Left lung (tissue), 10 donors: Measurements from ENCODE around the gene SHD. TPM values are rescaled to one million over a fixed set of nuclear protein-coding genes. Genes with fewer than 3 reads are reported as not detected.

Experiments used
- ATAC-seq: fragments of 200-7000 bp; cut with Tn5 transposase; one replicate; pipeline ENCODE4 v1.9.1; 2020; ENCODE audit warnings: moderate library complexity
- DNase-seq, 4 donors: peaks; one replicate each; pipeline ENCODE4 v3.0.0-alpha.2; 2013 to 2020
- H3K27ac ChIP-seq, 2 donors: fragments of 200-600 bp; sonication (generic) in 1 of 2; one replicate each; pipeline versions ENCODE4 v1.5.0 to v1.8.0; 2020 to 2021
- H3K27me3 ChIP-seq, 2 donors: fragments of 200-600 bp; sonication (generic) in 1 of 2; one replicate each; pipeline versions ENCODE4 v1.5.0 to v1.8.0; 2020 to 2021
- H3K36me3 ChIP-seq, 2 donors: fragments of 200-600 bp; sonication (generic) in 1 of 2; one replicate each; pipeline versions ENCODE4 v1.5.0 to v1.8.0; 2020 to 2021
- H3K4me1 ChIP-seq, 2 donors: fragments of 200-600 bp; one replicate each; pipeline ENCODE4 v1.8.0; 2021
- H3K4me3 ChIP-seq, 2 donors: fragments of 200-600 bp; sonication (generic) in 1 of 2; one replicate each; pipeline versions ENCODE4 v1.5.0 to v1.8.0; 2020 to 2021; ENCODE audit warnings: mild to moderate bottlenecking in 1 of 2
- H3K9me3 ChIP-seq, 2 donors: fragments of 200-600 bp; sonication (generic) in 1 of 2; one replicate each; pipeline versions ENCODE4 v1.5.0 to v1.8.0; 2020 to 2021
- CTCF ChIP-seq, 2 donors: fragments of 200-600 bp; sonication (generic) in 1 of 2; IDR thresholded peaks; one replicate each; pipeline versions ENCODE4 v1.5.0 to v1.8.0; 2021; ENCODE audit warnings: antibody characterized with exemption in 2 of 2
- intact Hi-C, 2 donors: fragments of 100-400 bp; cut with DNase I; formaldehyde crosslinking; loops; one replicate each; pipeline versions ENCODE4 v1.11.2 to v1.14.2; 2022
- polyA plus RNA-seq, 6 donors: library from polyadenylated mRNA; unstranded; fragments of 120-200 nt; gene quantifications; one replicate each; pipeline ENCODE4 v1.2.1, GENCODE V29; 2013; ENCODE audit not compliant: insufficient read length in 6 of 6
- total RNA-seq, 2 donors: library from RNA; stranded (reverse); fragmentation: NEBNext Ultra II Directional; extraction: Animal tissue kit (Norgen Biotek cat#: 25700); gene quantifications; one replicate each; pipeline ENCODE4 v1.2.1, GENCODE V29; 2021
- donor health status: DM: no; HTN: yes; CAD: no.
- donor health status: DM: no; HTN: no; CAD: no.

Gene SHD
- total and polyA plus RNA-seq, 8 donors = 0.21 to 0.28 (median 0.21) TPM; not detected in 3

GRCh38 chr19:4297901-4298809, 19.1 kb downstream of the SHD start:
- Histone ChIP-seq H3K4me3 (no peak overlapping the region), H3K27ac (no peak overlapping the region), H3K4me1 (no peaks in the 10 kb centered on the region), H3K36me3 (no peaks in the 10 kb centered on the region), H3K9me3 (no peaks in the 10 kb centered on the region), H3K27me3 (peaks cover 0 to 42% of the 10 kb centered on the region in 2 donors)
- DNase-seq = no peak
- ATAC-seq = no peak
- intact Hi-C loops = no loop called here
- TF ChIP-seq CTCF (IDR thresholded peaks at IDR 0.05) = no peak

DNA sequence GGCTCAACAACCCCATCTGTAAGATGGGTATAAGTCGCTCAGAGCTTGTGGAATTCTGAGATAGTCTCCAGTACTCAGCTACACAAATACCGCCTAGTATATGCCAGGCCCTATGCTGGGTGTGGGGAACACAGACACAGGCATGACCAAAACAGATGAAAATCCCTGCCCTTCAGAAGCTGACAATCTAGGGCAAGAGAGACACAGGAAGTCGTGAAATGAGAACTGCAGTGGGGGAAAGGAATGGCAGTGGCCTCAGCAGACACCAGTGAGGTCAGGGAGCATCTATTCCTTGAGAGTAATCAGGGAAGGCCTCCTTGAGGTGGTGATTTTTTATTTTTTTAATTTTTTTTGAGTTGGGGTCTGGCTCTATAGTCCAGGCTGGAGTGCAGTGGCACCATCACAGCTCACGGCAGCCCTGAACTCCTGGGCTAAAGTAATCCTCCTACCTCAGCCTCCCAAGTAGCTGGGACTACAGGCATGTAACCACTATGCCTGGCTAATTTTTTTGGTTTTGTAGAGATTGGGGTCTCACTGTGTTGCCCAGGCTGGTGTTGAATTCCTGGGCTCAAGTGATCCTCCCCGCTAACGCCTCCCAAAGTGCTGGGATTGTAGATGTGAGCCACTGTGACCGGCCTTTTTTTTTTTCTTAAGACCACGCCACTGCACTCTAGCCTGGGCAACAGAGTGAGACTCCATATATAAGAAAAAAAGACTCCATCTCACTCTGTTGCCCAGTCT, 19.9 kb downstream of the SHD start:
- Histone ChIP-seq H3K9me3 (no peaks in the 10 kb centered on the region), H3K36me3 (no peaks in the 10 kb centered on the region), H3K4me1 (no peaks in the 10 kb centered on the region), H3K27me3 (peaks cover 0 to 39% of the 10 kb centered on the region in 2 donors), H3K27ac (no peak overlapping the region), H3K4me3 (no peak overlapping the region)
- DNase-seq (no peak), ATAC-seq (no peak)
- TF ChIP-seq CTCF (IDR thresholded peaks at IDR 0.05) = no peak
- intact Hi-C loops = no loop called here

DNA sequence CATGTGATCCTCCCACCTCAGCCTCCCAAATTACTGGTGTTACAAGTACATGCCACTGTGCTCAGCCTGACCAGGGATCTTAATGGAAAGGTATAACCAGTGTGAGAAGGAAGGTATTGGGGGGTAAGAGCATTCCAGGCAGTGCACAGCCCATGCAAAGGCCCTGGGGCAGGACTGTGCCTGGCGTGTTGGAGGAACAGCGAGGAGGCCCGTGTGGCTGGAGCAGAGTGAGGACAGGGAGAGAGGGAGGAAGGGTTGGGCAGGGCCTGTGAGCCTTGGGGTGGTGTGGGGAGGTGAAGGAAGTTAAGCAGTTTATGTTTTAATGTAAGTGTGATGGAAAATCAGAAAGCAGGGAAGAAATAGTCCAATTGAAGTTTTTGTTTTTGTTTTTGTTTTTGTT, 21.5 kb downstream of the SHD start:
- Histone ChIP-seq H3K27me3 (peaks cover 0 to 41% of the 10 kb centered on the region in 2 donors), H3K9me3 (no peaks in the 10 kb centered on the region), H3K27ac (no peak overlapping the region), H3K4me3 (no peak overlapping the region), H3K4me1 (peaks cover 0 to 5% of the 10 kb centered on the region in 2 donors), H3K36me3 (no peaks in the 10 kb centered on the region)
- intact Hi-C loops = no loop called here
- no peak for ATAC-seq
- no peak for TF ChIP-seq CTCF (IDR thresholded peaks at IDR 0.05)
- no peak for DNase-seq

GRCh38 chr19:4301590-4302242, 22.6 kb downstream of the SHD start:
- H3K9me3 ChIP-seq = no peaks in the 10 kb centered on the region
- intact Hi-C loops = no loop called here
- TF ChIP-seq CTCF (IDR thresholded peaks at IDR 0.05) = no peak
- peaks cover 0 to 35% of the 10 kb centered on the region in 2 donors for H3K27me3 ChIP-seq
- no peak for ATAC-seq
- DNase-seq = no peak
- H3K4me1 ChIP-seq = peaks cover 0 to 5% of the 10 kb centered on the region in 2 donors
- no peak overlapping the region for H3K4me3 ChIP-seq
- no peak overlapping the region for H3K27ac ChIP-seq
- H3K36me3 ChIP-seq = no peaks in the 10 kb centered on the region
